Gastroesophageal sphincter (tissue), 3 donors: ENCODE results near the gene CD3G.

ENCODE experiments used
- CTCF ChIP-seq, 4 experiments: fragments of 200-600 bp in 2 of 4; fragments of 450-650 bp in 2 of 4; sonication (generic) in 1 of 4; IDR thresholded peaks; one replicate each; pipeline ENCODE4 v1.5.1; 2017 to 2019; ENCODE audit warnings: antibody characterized with exemption in 4 of 4, mild to moderate bottlenecking in 2 of 4, moderate library complexity in 2 of 4
- EP300 ChIP-seq: sonication (generic); formaldehyde crosslinking; IDR thresholded peaks from one replicate; pipeline ENCODE4 v1.6.1; 2017; ENCODE audit warnings: antibody characterized with exemption, mild to moderate bottlenecking
- POLR2A ChIP-seq, 2 donors: fragments of 450-650 bp; IDR thresholded peaks; one replicate each; pipeline ENCODE4 v1.6.1; 2017; ENCODE audit warnings: antibody characterized with exemption in 2 of 2, mild to moderate bottlenecking in 2 of 2, moderate library complexity in 1 of 2

GRCh38 chr11:118374729-118375128, 30.6 kb downstream of the CD3G start:
- no peak for TF ChIP-seq POLR2A (IDR thresholded peaks at IDR 0.05)
- TF ChIP-seq EP300, result no peak
- TF ChIP-seq CTCF (IDR thresholded peaks at IDR 0.05), result no peak
